PFSK-1 (cell line): ENCODE results near the gene MFN2.

Experiments used
- FOXP2 ChIP-seq: optimal IDR thresholded peaks from 2 replicates; pipeline ENCODE3; 2011; ENCODE audit warnings: borderline replicate concordance, control low read depth, inconsistent platforms; ENCODE audit not compliant: insufficient read depth; ENCODE audit errors: extremely low read length, extremely low read depth
- REST ChIP-seq, 2 experiments: IDR thresholded peaks; 2 replicates each; pipeline versions ENCODE4 v1.6.1 to v1.8.0; 2011 to 2012; ENCODE audit warnings: low read depth in 2 of 2, low read length in 2 of 2, control low read depth in 1 of 2, inconsistent platforms in 1 of 2, mild to moderate bottlenecking in 1 of 2, moderate library complexity in 1 of 2; ENCODE audit not compliant: insufficient read depth in 1 of 2

- TF ChIP-seq REST (IDR thresholded peaks at IDR 0.05; ENCODE audit: insufficient read depth in 1 of 2, low read depth in 2 of 2, low read length in 2 of 2) = no peak
- TF ChIP-seq FOXP2 = no peak
Measured at GRCh38 chr1:12051361-12051760, 71.1 kb downstream of the MFN2 start.
